GM23338 (cell line): ENCODE data around the gene IDI1.

ENCODE experiments used
- EZH2 ChIP-seq: fragments of 200-600 bp; sonication (generic); IDR thresholded peaks from one replicate; pipeline ENCODE4 v1.8.0; 2017; ENCODE audit warnings: antibody characterized with exemption, mild to moderate bottlenecking, low read depth; ENCODE audit not compliant: unreplicated experiment
- TF ChIP-seq, protein P1 (sequence below), 2 experiments: fragments of 200-600 bp in 1 of 2; sonication (generic) in 1 of 2; conservative IDR thresholded peaks; 2 replicates each; pipeline versions ENCODE4 v1.5.1 to v1.6.1; 2016 to 2017; ENCODE audit warnings: antibody characterized with exemption in 2 of 2, low read depth in 2 of 2, mild to moderate bottlenecking in 2 of 2, moderate library complexity in 1 of 2

DNA sequence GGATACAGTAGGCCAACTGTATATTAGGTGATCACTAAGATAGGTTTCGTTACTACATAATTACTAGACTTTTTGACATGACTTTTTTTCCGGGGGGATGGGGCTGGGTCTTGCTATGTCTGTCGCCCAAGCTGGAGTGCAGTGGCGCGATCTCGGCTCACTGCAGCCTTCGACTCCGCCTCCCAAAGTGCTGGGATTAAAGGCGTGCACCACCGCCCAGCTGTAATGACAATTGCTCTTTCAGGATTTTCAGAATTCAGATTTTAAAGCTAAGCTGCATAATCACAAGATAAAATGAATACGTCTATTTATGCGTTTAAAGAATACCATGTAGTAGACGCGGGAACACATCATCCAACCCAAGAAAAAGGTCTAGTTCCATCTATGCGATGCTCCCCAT lies 982 bp downstream of the IDI1 start:
- TF ChIP-seq, protein P1, sequence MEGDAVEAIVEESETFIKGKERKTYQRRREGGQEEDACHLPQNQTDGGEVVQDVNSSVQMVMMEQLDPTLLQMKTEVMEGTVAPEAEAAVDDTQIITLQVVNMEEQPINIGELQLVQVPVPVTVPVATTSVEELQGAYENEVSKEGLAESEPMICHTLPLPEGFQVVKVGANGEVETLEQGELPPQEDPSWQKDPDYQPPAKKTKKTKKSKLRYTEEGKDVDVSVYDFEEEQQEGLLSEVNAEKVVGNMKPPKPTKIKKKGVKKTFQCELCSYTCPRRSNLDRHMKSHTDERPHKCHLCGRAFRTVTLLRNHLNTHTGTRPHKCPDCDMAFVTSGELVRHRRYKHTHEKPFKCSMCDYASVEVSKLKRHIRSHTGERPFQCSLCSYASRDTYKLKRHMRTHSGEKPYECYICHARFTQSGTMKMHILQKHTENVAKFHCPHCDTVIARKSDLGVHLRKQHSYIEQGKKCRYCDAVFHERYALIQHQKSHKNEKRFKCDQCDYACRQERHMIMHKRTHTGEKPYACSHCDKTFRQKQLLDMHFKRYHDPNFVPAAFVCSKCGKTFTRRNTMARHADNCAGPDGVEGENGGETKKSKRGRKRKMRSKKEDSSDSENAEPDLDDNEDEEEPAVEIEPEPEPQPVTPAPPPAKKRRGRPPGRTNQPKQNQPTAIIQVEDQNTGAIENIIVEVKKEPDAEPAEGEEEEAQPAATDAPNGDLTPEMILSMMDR (conservative IDR thresholded peaks at IDR 0.05; ENCODE audit: low read depth in 2 of 2), result no peak
- TF ChIP-seq EZH2, result no peak
